Fibroblast of lung (primary cell): ENCODE results near the gene SEMA4D. TPM values are rescaled to one million over a fixed set of nuclear protein-coding genes. Genes with fewer than 3 reads are reported as not detected.

Source experiments
- DNase-seq, 2 donors: peaks; one replicate each; pipeline versions ENCODE4 v3.0.0 to v3.0.0-alpha.2; 2010; ENCODE audit warnings: low read depth in 2 of 2
- H2AFZ ChIP-seq: 2 replicates; pipeline ENCODE4 v1.5.1; 2012; ENCODE audit warnings: low read length, control low read depth, inconsistent platforms
- H3K27ac ChIP-seq: 2 replicates; pipeline ENCODE4 v1.5.1; 2011; ENCODE audit warnings: low read length, control low read depth; ENCODE audit not compliant: insufficient read depth
- H3K27me3 ChIP-seq: 2 replicates; pipeline ENCODE4 v1.5.1; 2011; ENCODE audit warnings: mild to moderate bottlenecking, low read length; ENCODE audit not compliant: control insufficient read depth, insufficient read depth
- H3K36me3 ChIP-seq: 2 replicates; pipeline ENCODE4 v1.5.1; 2011; ENCODE audit warnings: low read length; ENCODE audit not compliant: control insufficient read depth, insufficient read depth
- H3K4me1 ChIP-seq: 2 replicates; pipeline ENCODE4 v1.5.1; 2011; ENCODE audit warnings: low read length; ENCODE audit not compliant: control insufficient read depth, insufficient read depth; ENCODE audit errors: extremely low read depth
- H3K4me2 ChIP-seq: 2 replicates; pipeline ENCODE4 v1.5.1; 2011; ENCODE audit warnings: low read length, control low read depth; ENCODE audit not compliant: insufficient read depth; ENCODE audit errors: extremely low read depth
- H3K4me3 ChIP-seq, 4 experiments: fragments of 200-600 bp in 1 of 4; sonication (generic) in 1 of 4; replicated peaks in 1 of 4; 2 replicates each; pipeline ENCODE4 v1.5.1; 2011 to 2016; ENCODE audit warnings: low read length in 4 of 4, low read depth in 3 of 4, mild to moderate bottlenecking in 3 of 4, control low read depth in 2 of 4, inconsistent platforms in 1 of 4, mixed read lengths in 1 of 4; ENCODE audit not compliant: insufficient read depth in 1 of 4; ENCODE audit errors: control extremely low read depth in 1 of 4
- H3K79me2 ChIP-seq: 2 replicates; pipeline ENCODE4 v1.5.1; 2012; ENCODE audit warnings: mild to moderate bottlenecking, low read length, inconsistent platforms; ENCODE audit not compliant: control insufficient read depth, insufficient read depth
- H3K9ac ChIP-seq: 2 replicates; pipeline ENCODE4 v1.5.1; 2011; ENCODE audit warnings: mild to moderate bottlenecking, low read length, control low read depth; ENCODE audit not compliant: insufficient read depth
- H3K9me3 ChIP-seq: 2 replicates; pipeline ENCODE4 v1.5.1; 2012; ENCODE audit warnings: low read depth, low read length; ENCODE audit not compliant: control insufficient read depth, insufficient read depth
- H4K20me1 ChIP-seq: 2 replicates; pipeline ENCODE4 v1.5.1; 2011; ENCODE audit warnings: low read length; ENCODE audit not compliant: control insufficient read depth, insufficient read depth; ENCODE audit errors: extremely low read depth
- CTCF ChIP-seq, 2 donors: IDR thresholded peaks in 1 of 2; conservative IDR thresholded peaks in 1 of 2; 1 replicate in 1 of 2; 2 replicates in 1 of 2; pipeline ENCODE4 v1.5.1; 2011 to 2012; ENCODE audit warnings: low read length in 2 of 2, control low read depth in 1 of 2, inconsistent platforms in 1 of 2, low read depth in 1 of 2, mild to moderate bottlenecking in 1 of 2
- EZH2 ChIP-seq: IDR thresholded peaks from 2 replicates; pipeline ENCODE4 v1.5.1; 2012; ENCODE audit warnings: low read length, control low read depth, mild to moderate bottlenecking; ENCODE audit errors: missing control alignments
- polyA plus RNA-seq, 2 donors: library from polyadenylated mRNA; depleted of rRNA in 1 of 2; stranded (reverse) in 1 of 2; unstranded in 1 of 2; fragments of >200 nt; gene quantifications; 2 replicates each; pipeline ENCODE4 v1.2.1, GENCODE V29; 2011 to 2012; ENCODE audit warnings: missing spikeins in 1 of 2
- total RNA-seq: library from RNA; depleted of rRNA; stranded (reverse); fragments of >200 nt; gene quantifications from 2 replicates; pipeline ENCODE4 v1.2.1, GENCODE V29; 2014

SEMA4D gene
- total and polyA plus RNA-seq, 2 donors (not counting 1 experiment from before 2014, with no cell fraction given) = 0.67 to 2.6 TPM

GRCh38 chr9:89442501-89442978 lies 55.4 kb downstream of the SEMA4D start:
- H3K9me3 ChIP-seq = no peaks in the 10 kb centered on the region
- no peaks in the 10 kb centered on the region for H3K27me3 ChIP-seq
- no peak overlapping the region for H3K4me2 ChIP-seq
- no peaks in the 10 kb centered on the region for H3K4me1 ChIP-seq
- H3K4me3 ChIP-seq = no peak overlapping the region
- H3K79me2 ChIP-seq = no peaks in the 10 kb centered on the region
- no peak overlapping the region for H2AFZ ChIP-seq
- H3K36me3 ChIP-seq = no peaks in the 10 kb centered on the region
- H3K27ac ChIP-seq = no peak overlapping the region
- no peaks in the 10 kb centered on the region for H4K20me1 ChIP-seq
- no peak for DNase-seq
- TF ChIP-seq EZH2 (no peak), CTCF (conservative IDR thresholded peaks at IDR 0.05 in 1 of 2, IDR thresholded peaks at IDR 0.05 in 1 of 2; ENCODE audit: low read depth in 1 of 2, low read length in 2 of 2) (no peak)
- H3K9ac ChIP-seq = no peak overlapping the region

- no peak overlapping the region for H3K4me2 ChIP-seq
- H4K20me1 ChIP-seq = no peaks in the 10 kb centered on the region
- DNase-seq = no peak
- H3K36me3 ChIP-seq = no peaks in the 10 kb centered on the region
- H2AFZ ChIP-seq = no peak overlapping the region
- no peak overlapping the region for H3K9ac ChIP-seq
- no peaks in the 10 kb centered on the region for H3K27me3 ChIP-seq
- no peak for TF ChIP-seq EZH2
- H3K27ac ChIP-seq = no peak overlapping the region
- no peak overlapping the region for H3K4me3 ChIP-seq
- H3K9me3 ChIP-seq = no peaks in the 10 kb centered on the region
- no peaks in the 10 kb centered on the region for H3K4me1 ChIP-seq
- H3K79me2 ChIP-seq = no peaks in the 10 kb centered on the region
Measured at GRCh38 chr9:89441986-89442385, 55.9 kb downstream of the SEMA4D start.

- H3K9me3 ChIP-seq = no peaks in the 10 kb centered on the region
- no peak for DNase-seq
- H2AFZ ChIP-seq = no peak overlapping the region
- H3K4me3 ChIP-seq = no peak overlapping the region
- H3K9ac ChIP-seq = no peak overlapping the region
- H3K27ac ChIP-seq = no peak overlapping the region
- no peaks in the 10 kb centered on the region for H3K79me2 ChIP-seq
- no peaks in the 10 kb centered on the region for H3K4me1 ChIP-seq
- H3K27me3 ChIP-seq = no peaks in the 10 kb centered on the region
- no peak overlapping the region for H3K4me2 ChIP-seq
- H3K36me3 ChIP-seq = no peaks in the 10 kb centered on the region
- TF ChIP-seq EZH2 = no peak
- TF ChIP-seq CTCF (conservative IDR thresholded peaks at IDR 0.05 in 1 of 2, IDR thresholded peaks at IDR 0.05 in 1 of 2; ENCODE audit: low read depth in 1 of 2, low read length in 2 of 2) = no peak
- H4K20me1 ChIP-seq = no peaks in the 10 kb centered on the region
Measured at GRCh38 chr9:89441655-89441970, 56.3 kb downstream of the SEMA4D start.
